Neural crest cell (in vitro differentiated cells): Measurements from ENCODE around the gene ZNF680. TPM values are rescaled to one million over a fixed set of nuclear protein-coding genes. Genes with fewer than 3 reads are reported as not detected.
"Not testable (repeated sequence)": the region's sequence is repeated elsewhere in the genome, so short reads cannot be mapped to it uniquely, and the experiment has no call there.

ENCODE experiments used
- DNase-seq: peaks from one replicate; pipeline ENCODE4 v3.0.0; 2021; ENCODE audit warnings: low read depth, mixed read lengths, low spot score
- H3K27ac Mint-ChIP-seq: one replicate; pipeline ENCODE4 v1.8.0; 2021; ENCODE audit warnings: mild to moderate bottlenecking, mixed read lengths; ENCODE audit not compliant: unreplicated experiment
- H3K27me3 Mint-ChIP-seq: 2 replicates; pipeline ENCODE4 v1.8.0; 2021; ENCODE audit warnings: low read depth, mild to moderate bottlenecking, mixed read lengths
- H3K36me3 Mint-ChIP-seq: 2 replicates; pipeline ENCODE4 v1.8.0; 2021; ENCODE audit warnings: low read depth, mild to moderate bottlenecking, mixed read lengths
- H3K4me1 Mint-ChIP-seq: 2 replicates; pipeline ENCODE4 v1.8.0; 2021; ENCODE audit warnings: mixed read lengths
- H3K4me3 Mint-ChIP-seq: one replicate; pipeline ENCODE4 v1.8.0; 2021; ENCODE audit warnings: mild to moderate bottlenecking, mixed read lengths
- H3K9me3 Mint-ChIP-seq: 2 replicates; pipeline ENCODE4 v1.8.0; 2021; ENCODE audit warnings: mixed read lengths
- total RNA-seq: library from RNA; stranded (reverse); gene quantifications from 2 replicates; pipeline ENCODE4 v1.2.1, GENCODE V29; 2021
- TF ChIP-seq, protein P1 (sequence below): fragments of 200-600 bp; sonication (generic); conservative IDR thresholded peaks from 2 replicates; pipeline ENCODE4 v1.5.0; 2021; ENCODE audit warnings: antibody characterized with exemption, mild to moderate bottlenecking

ZNF680 gene
- total RNA-seq, 1 donor from 2014 or later = 18.0 TPM

DNA sequence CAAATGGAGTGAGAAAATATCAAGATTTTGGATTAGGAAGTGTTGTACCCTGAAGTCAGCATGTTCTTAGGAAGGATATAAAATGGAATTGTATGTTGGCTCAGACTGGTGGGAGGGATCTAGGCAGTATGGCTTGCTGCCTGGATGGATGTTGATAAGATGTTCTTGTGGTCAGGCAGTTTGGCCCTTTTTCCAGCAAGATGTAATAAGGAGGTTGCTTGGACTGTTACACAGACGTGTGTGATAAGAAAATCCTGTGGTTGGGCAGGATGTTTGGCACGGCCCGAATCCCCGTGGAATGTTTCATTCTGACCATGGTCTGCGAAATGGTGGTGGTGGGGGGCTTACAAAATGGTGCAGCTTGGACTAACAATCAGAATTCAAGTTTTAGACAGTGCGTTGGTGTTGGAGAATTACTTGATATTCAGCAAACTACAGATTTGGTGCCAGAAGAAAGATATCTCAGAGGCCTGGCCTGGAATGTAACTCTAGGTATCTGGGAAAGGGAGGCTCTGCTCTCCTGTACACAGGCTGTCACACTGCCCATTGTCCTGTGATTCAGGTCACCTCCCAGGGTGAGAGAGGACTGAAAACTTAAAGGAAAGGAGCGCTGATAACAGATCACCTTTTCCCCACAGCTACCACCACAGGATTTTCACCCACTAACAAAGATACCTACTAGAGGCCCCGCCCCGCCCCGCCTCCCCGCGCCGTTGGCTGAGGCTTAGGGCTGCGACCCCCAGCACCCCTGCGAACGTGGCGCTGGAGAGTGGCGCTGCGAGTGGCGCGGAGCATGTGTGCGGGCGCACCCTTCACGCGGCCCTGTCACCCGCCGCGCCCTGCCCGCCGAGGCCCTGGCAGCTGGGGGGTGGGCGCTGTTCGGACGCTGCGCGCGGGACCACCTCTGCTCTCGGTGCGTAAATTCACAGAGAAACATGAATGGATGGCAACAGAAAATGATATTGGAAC lies 19.3 kb upstream of the ZNF680 start:
- H3K36me3 Mint-ChIP-seq = peaks cover 8% of the 10 kb centered on the region
- H3K27ac Mint-ChIP-seq = no peak overlapping the region
- no peak overlapping the region for H3K4me3 Mint-ChIP-seq
- TF ChIP-seq, protein P1, sequence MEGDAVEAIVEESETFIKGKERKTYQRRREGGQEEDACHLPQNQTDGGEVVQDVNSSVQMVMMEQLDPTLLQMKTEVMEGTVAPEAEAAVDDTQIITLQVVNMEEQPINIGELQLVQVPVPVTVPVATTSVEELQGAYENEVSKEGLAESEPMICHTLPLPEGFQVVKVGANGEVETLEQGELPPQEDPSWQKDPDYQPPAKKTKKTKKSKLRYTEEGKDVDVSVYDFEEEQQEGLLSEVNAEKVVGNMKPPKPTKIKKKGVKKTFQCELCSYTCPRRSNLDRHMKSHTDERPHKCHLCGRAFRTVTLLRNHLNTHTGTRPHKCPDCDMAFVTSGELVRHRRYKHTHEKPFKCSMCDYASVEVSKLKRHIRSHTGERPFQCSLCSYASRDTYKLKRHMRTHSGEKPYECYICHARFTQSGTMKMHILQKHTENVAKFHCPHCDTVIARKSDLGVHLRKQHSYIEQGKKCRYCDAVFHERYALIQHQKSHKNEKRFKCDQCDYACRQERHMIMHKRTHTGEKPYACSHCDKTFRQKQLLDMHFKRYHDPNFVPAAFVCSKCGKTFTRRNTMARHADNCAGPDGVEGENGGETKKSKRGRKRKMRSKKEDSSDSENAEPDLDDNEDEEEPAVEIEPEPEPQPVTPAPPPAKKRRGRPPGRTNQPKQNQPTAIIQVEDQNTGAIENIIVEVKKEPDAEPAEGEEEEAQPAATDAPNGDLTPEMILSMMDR = no peak
- no peaks in the 10 kb centered on the region for H3K27me3 Mint-ChIP-seq
- no peak for DNase-seq
- H3K9me3 Mint-ChIP-seq = peaks cover 15% of the 10 kb centered on the region
- no peaks in the 10 kb centered on the region for H3K4me1 Mint-ChIP-seq

DNA sequence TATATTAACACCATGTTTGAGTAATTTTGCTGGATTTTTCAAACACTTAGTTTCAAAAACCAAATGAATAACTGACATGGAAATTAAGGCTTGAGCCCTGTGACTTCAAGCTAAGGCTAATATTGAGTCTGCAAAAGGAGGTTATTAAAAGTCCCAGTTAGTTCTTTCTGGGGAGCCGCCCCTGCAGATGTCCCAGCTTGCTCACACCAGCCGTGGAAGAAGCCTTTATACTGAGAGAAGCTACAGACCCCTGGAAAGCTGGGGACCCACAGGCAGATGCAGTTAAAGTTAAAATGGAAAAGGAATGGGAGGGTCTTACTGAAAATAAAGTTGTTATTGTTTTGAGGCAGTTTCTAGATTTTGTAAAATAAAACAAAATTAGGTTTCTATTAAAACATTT lies 18.5 kb upstream of the ZNF680 start:
- no peak for DNase-seq
- Mint-ChIP-seq H3K27ac (no peak overlapping the region), H3K4me3 (no peak overlapping the region), H3K36me3 (peaks cover 8% of the 10 kb centered on the region), H3K9me3 (peaks cover 11% of the 10 kb centered on the region), H3K4me1 (no peaks in the 10 kb centered on the region), H3K27me3 (no peaks in the 10 kb centered on the region)
- TF ChIP-seq, protein P1 = no peak

DNA sequence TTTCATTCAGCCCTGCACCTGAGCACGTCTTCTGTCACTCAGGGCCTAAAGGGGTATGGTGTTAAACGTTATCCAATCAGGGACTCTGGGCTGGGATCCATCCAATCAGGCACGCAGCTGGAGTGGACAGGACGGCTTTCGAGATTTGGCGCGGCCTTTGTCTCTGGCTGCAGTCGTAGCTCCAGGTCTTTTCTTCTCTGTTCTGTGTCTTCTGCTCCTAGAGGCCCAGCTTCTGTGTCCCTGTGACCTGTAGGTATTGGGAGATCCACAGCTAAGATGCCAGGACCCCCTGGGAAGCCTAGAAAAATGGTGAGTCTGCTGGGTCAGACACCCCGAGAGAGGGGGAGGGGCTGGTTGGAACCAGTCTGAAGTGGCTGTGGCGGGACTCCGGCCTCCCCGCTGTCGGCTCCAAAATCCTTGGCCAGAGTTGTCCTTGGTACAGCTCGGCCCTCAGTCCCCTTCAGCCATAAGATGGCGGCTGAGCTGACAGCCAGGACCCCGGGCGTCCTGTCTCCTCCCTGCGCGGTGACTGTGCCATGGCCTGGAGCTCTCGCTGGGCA lies 11.7 kb upstream of the ZNF680 start:
- TF ChIP-seq, protein P1 = no peak
- DNase-seq = no peak
- no peak overlapping the region for H3K4me3 Mint-ChIP-seq
- H3K9me3 Mint-ChIP-seq = peaks cover 2% of the 10 kb centered on the region
- H3K4me1 Mint-ChIP-seq = no peaks in the 10 kb centered on the region
- H3K27ac Mint-ChIP-seq = no peak overlapping the region
- H3K36me3 Mint-ChIP-seq = no peaks in the 10 kb centered on the region
- no peaks in the 10 kb centered on the region for H3K27me3 Mint-ChIP-seq

DNA sequence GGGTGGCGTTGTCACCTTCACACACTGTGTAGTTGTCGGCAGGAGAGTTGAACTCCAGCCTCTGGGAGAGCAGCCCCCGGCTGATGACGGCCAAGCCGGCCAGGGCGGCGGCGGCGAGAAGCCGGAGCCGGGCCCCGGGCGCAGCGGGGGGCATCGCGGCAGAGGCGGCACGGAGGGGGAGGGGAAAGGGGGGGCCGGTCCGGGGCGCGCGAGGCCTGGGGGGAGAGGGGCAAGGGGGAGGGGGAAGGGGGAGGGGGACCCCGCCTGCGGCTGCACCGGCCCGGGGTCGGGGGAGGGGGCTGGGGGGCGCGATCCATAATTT lies 7.4 kb upstream of the ZNF680 start:
- not testable (repeated sequence) for H3K9me3 Mint-ChIP-seq, H3K27ac Mint-ChIP-seq, DNase-seq, H3K36me3 Mint-ChIP-seq, H3K4me1 Mint-ChIP-seq, H3K4me3 Mint-ChIP-seq, H3K27me3 Mint-ChIP-seq

DNA sequence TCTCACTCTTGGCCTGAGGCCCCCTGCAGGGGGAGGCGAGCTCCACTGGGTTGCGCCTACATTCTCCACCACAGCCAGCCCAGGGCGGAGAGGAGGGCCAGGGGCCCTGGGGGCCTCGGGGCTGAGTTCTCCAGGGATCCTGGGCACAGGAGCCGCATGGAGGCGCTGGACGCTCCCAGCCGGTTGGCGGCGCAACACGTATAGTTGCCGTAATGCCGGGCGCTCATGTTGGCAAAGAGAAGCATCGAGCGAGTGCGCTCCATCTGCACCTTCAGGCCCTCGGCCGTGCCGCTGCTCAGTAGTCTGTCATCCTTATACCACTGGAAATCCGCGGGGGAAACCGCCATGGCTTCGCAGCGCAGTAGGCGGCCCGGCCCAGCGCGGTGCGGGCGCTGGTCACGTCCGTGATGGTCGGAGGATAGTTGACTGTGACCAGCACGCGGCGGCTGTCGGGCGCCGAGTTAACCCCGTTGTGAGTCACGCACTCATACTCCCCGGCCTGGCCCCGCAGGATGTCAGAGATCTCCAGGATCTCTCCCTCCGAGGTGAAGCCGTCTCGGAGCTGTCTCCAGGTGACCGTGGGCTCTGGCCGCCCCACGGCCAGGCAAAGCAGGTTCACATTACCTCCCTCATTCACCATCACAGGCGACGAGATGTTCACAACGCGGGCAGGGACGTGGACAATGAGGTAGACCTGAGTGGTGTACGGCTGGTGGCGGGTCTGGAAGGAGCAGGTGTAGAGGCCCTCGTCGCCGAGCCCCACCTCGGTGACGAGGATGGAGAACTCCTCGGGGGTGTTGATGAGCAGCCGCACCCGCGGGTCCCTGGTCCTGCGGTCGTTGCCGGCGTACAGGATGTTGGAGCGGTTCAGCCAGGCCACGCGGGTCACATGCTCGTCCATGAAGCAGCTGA lies 6.8 kb upstream of the ZNF680 start:
- not testable (repeated sequence) for H3K9me3 Mint-ChIP-seq, H3K4me1 Mint-ChIP-seq, H3K4me3 Mint-ChIP-seq, H3K27me3 Mint-ChIP-seq, H3K27ac Mint-ChIP-seq, DNase-seq, H3K36me3 Mint-ChIP-seq

DNA sequence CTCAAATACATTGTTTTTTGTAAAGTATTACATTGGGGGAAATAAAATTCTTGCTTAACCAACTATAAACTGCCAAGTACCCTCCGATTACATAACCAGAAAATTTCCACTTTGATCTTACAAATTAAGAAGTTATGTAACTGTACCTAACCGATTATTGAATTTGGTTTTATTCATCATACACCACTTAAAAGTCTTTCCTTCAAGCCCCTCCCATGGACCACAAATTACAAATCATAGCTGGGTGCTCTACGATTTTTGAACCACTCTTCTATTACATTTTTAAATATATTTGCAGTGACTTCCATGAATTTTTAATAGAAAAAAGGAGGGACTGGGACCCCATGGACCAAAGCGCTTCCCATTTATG lies 630 bp downstream of the ZNF680 start:
- Mint-ChIP-seq H3K4me1 (peaks cover 16% of the 10 kb centered on the region), H3K27ac (peak overlapping the region; percentile 100), H3K27me3 (peaks cover 2% of the 10 kb centered on the region), H3K9me3 (peaks cover 24% of the 10 kb centered on the region), H3K4me3 (peak overlapping the region; percentile 100), H3K36me3 (peaks cover 35% of the 10 kb centered on the region)
- TF ChIP-seq, protein P1 = no peak
- DNase-seq = no peak
